ENCODE data around the gene CES3.
"Not testable (repeated sequence)": the region's sequence is repeated elsewhere in the genome, so short reads cannot be mapped to it uniquely, and the experiment has no call there.

CES3 gene

DNA sequence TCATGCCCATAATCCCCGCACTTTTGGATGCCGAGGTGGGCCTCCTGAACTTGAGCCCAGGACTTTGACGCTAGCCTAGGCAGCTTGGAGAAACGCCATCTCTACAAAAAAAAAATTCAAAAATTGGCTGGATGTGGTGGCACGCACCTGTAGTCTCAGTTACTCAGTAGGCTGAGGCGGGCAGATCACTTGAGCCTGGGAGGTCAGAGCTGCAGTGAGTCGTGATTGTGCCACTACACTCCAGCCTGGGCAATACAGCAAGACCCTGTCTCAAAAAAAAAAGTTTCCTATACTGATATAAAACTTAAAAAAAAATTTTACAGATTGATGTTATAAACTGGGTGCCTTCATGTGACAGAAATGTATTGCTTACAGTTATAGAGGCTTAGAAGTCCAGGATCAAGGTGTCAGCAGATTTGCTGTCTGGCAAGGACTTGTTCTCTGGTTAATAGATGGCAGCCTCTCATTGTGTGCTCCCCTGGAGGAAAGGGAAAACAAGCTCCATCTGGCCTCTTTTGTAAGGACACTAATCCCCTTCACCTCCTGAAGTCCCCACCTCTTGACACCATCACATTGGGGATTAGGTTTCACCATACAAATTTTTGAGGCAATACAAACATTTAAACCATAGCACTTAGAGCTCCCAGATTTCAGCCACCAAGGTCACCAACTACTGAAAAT is 8.5 kb upstream of the CES3 start:
- H3K9ac ChIP-seq (ENCODE audit: low read length) = no peak overlapping the region
- no CpG with 5 or more reads among the region's 7 CpGs for WGBS (ENCODE audit: extremely low coverage, insufficient coverage, low lambda C conversion rate)

GRCh38 chr16:66953462-66954096 is 7.5 kb upstream of the CES3 start:
- WGBS (ENCODE audit: extremely low coverage, insufficient coverage, low lambda C conversion rate) = no CpG with 5 or more reads among the region's 10 CpGs
- Histone ChIP-seq H3K27me3 (ENCODE audit: insufficient read depth, low read length, poor library complexity) (peaks cover 8% of the 10 kb centered on the region), H2BK120ac (ENCODE audit: low read depth, low read length) (no peak overlapping the region), H3K79me2 (ENCODE audit: control insufficient read depth, insufficient read depth, low read length) (no peaks in the 10 kb centered on the region), H3K4me2 (ENCODE audit: low read length) (no peak overlapping the region), H3K9ac (ENCODE audit: low read length) (no peak overlapping the region), H3K56ac (ENCODE audit: low read length) (no peak overlapping the region), H3K79me1 (ENCODE audit: low read length) (no peaks in the 10 kb centered on the region), H4K5ac (ENCODE audit: low read length) (no peak overlapping the region), H2BK5ac (ENCODE audit: low read length) (no peak overlapping the region), H4K8ac (ENCODE audit: low read depth, low read length) (no peak overlapping the region), H3K23ac (ENCODE audit: low read length) (no peak overlapping the region), H3K4me1 (ENCODE audit: control insufficient read depth, low read depth, low read length) (no peaks in the 10 kb centered on the region), H3K4ac (ENCODE audit: low read depth, low read length) (no peak overlapping the region), H3K18ac (ENCODE audit: low read length) (no peak overlapping the region), H3K36me3 (ENCODE audit: control insufficient read depth, insufficient read depth, low read length) (no peaks in the 10 kb centered on the region), H3K4me3 (ENCODE audit: low read length) (no peak overlapping the region), H2BK15ac (replicated peaks; ENCODE audit: low read depth) (no peak overlapping the region), H3K27ac (ENCODE audit: low read depth, low read length) (no peak overlapping the region), H2AK5ac (ENCODE audit: low read length) (no peak overlapping the region)
- DNase-seq = no peak

More for the DNA sequence above, 8.5 kb upstream of the CES3 start:
- H3K4me1 ChIP-seq (ENCODE audit: control insufficient read depth, low read depth, low read length) = no peaks in the 10 kb centered on the region
- no peak overlapping the region for H2BK5ac ChIP-seq (ENCODE audit: low read length)
- H3K23ac ChIP-seq (ENCODE audit: low read length) = no peak overlapping the region
- H3K79me2 ChIP-seq (ENCODE audit: control insufficient read depth, insufficient read depth, low read length) = no peaks in the 10 kb centered on the region
- no peak overlapping the region for H3K4me3 ChIP-seq (ENCODE audit: low read length)
- no peak overlapping the region for H3K4ac ChIP-seq (ENCODE audit: low read depth, low read length)
- no peak for DNase-seq
- no peak overlapping the region for H4K8ac ChIP-seq (ENCODE audit: low read depth, low read length)
- H3K27ac ChIP-seq (ENCODE audit: low read depth, low read length) = no peak overlapping the region
- no peak overlapping the region for H3K56ac ChIP-seq (ENCODE audit: low read length)
- no peaks in the 10 kb centered on the region for H3K36me3 ChIP-seq (ENCODE audit: control insufficient read depth, insufficient read depth, low read length)
- H3K27me3 ChIP-seq (ENCODE audit: insufficient read depth, low read length, poor library complexity) = peaks cover 11% of the 10 kb centered on the region
- no peak overlapping the region for H2AK5ac ChIP-seq (ENCODE audit: low read length)
- H4K5ac ChIP-seq (ENCODE audit: low read length) = no peak overlapping the region
- H3K79me1 ChIP-seq (ENCODE audit: low read length) = no peaks in the 10 kb centered on the region
- H2BK120ac ChIP-seq (ENCODE audit: low read depth, low read length) = no peak overlapping the region
- H3K18ac ChIP-seq (ENCODE audit: low read length) = no peak overlapping the region
- no peak overlapping the region for H3K4me2 ChIP-seq (ENCODE audit: low read length)
- H2BK15ac ChIP-seq (replicated peaks; ENCODE audit: low read depth) = no peak overlapping the region

GRCh38 chr16:66954097-66954659 is 6.9 kb upstream of the CES3 start:
- Histone ChIP-seq H3K27me3 (ENCODE audit: insufficient read depth, low read length, poor library complexity) (peaks cover 3% of the 10 kb centered on the region), H3K4ac (ENCODE audit: low read depth, low read length) (no peak overlapping the region), H3K9ac (ENCODE audit: low read length) (no peak overlapping the region), H3K4me3 (ENCODE audit: low read length) (no peak overlapping the region), H3K23ac (ENCODE audit: low read length) (no peak overlapping the region), H2BK120ac (ENCODE audit: low read depth, low read length) (no peak overlapping the region), H3K79me1 (ENCODE audit: low read length) (no peaks in the 10 kb centered on the region), H4K5ac (ENCODE audit: low read length) (no peak overlapping the region), H3K18ac (ENCODE audit: low read length) (no peak overlapping the region), H4K8ac (ENCODE audit: low read depth, low read length) (no peak overlapping the region), H3K79me2 (ENCODE audit: control insufficient read depth, insufficient read depth, low read length) (no peaks in the 10 kb centered on the region), H3K36me3 (ENCODE audit: control insufficient read depth, insufficient read depth, low read length) (no peaks in the 10 kb centered on the region), H3K27ac (ENCODE audit: low read depth, low read length) (no peak overlapping the region), H3K4me1 (ENCODE audit: control insufficient read depth, low read depth, low read length) (no peaks in the 10 kb centered on the region), H2BK15ac (replicated peaks; ENCODE audit: low read depth) (no peak overlapping the region), H3K4me2 (ENCODE audit: low read length) (no peak overlapping the region), H3K56ac (ENCODE audit: low read length) (no peak overlapping the region), H2BK5ac (ENCODE audit: low read length) (no peak overlapping the region), H2AK5ac (ENCODE audit: low read length) (no peak overlapping the region)
- peak; percentile 83 for DNase-seq
- no CpG with 5 or more reads among the region's 8 CpGs for WGBS (ENCODE audit: extremely low coverage, insufficient coverage, low lambda C conversion rate)

GRCh38 chr16:66955363-66956153 is 5.5 kb upstream of the CES3 start:
- H4K5ac ChIP-seq (ENCODE audit: low read length); H4K8ac ChIP-seq (ENCODE audit: low read depth, low read length); H3K4ac ChIP-seq (ENCODE audit: low read depth, low read length); H3K36me3 ChIP-seq (ENCODE audit: control insufficient read depth, insufficient read depth, low read length); H2BK15ac ChIP-seq (replicated peaks; ENCODE audit: low read depth); H3K4me2 ChIP-seq (ENCODE audit: low read length); H3K56ac ChIP-seq (ENCODE audit: low read length); DNase-seq; H3K79me2 ChIP-seq (ENCODE audit: control insufficient read depth, insufficient read depth, low read length); H3K4me1 ChIP-seq (ENCODE audit: control insufficient read depth, low read depth, low read length); H2BK5ac ChIP-seq (ENCODE audit: low read length); H3K9ac ChIP-seq (ENCODE audit: low read length); H3K27ac ChIP-seq (ENCODE audit: low read depth, low read length); H3K18ac ChIP-seq (ENCODE audit: low read length); H3K4me3 ChIP-seq (ENCODE audit: low read length); H3K27me3 ChIP-seq (ENCODE audit: insufficient read depth, low read length, poor library complexity); H3K23ac ChIP-seq (ENCODE audit: low read length); H3K79me1 ChIP-seq (ENCODE audit: low read length); H2BK120ac ChIP-seq (ENCODE audit: low read depth, low read length); H2AK5ac ChIP-seq (ENCODE audit: low read length): not testable (repeated sequence)
- no CpG with 5 or more reads among the region's 17 CpGs for WGBS (ENCODE audit: extremely low coverage, insufficient coverage, low lambda C conversion rate)

GRCh38 chr16:66956154-66956457 is 5.0 kb upstream of the CES3 start:
- not testable (repeated sequence) for H2AK5ac ChIP-seq (ENCODE audit: low read length); H2BK5ac ChIP-seq (ENCODE audit: low read length); H3K18ac ChIP-seq (ENCODE audit: low read length); H3K4me2 ChIP-seq (ENCODE audit: low read length); H2BK120ac ChIP-seq (ENCODE audit: low read depth, low read length); H3K79me1 ChIP-seq (ENCODE audit: low read length); H3K79me2 ChIP-seq (ENCODE audit: control insufficient read depth, insufficient read depth, low read length); H3K4me1 ChIP-seq (ENCODE audit: control insufficient read depth, low read depth, low read length); H3K9ac ChIP-seq (ENCODE audit: low read length); H4K5ac ChIP-seq (ENCODE audit: low read length); H3K27ac ChIP-seq (ENCODE audit: low read depth, low read length); H3K23ac ChIP-seq (ENCODE audit: low read length); H3K36me3 ChIP-seq (ENCODE audit: control insufficient read depth, insufficient read depth, low read length); H2BK15ac ChIP-seq (replicated peaks; ENCODE audit: low read depth); H3K56ac ChIP-seq (ENCODE audit: low read length); H4K8ac ChIP-seq (ENCODE audit: low read depth, low read length); H3K27me3 ChIP-seq (ENCODE audit: insufficient read depth, low read length, poor library complexity); H3K4me3 ChIP-seq (ENCODE audit: low read length); H3K4ac ChIP-seq (ENCODE audit: low read depth, low read length); DNase-seq
- WGBS (ENCODE audit: extremely low coverage, insufficient coverage, low lambda C conversion rate) = no CpG with 5 or more reads among the region's 1 CpG

Data from mesendoderm (in vitro differentiated cells).